Measurements from ENCODE around the gene ASB15.

DNA sequence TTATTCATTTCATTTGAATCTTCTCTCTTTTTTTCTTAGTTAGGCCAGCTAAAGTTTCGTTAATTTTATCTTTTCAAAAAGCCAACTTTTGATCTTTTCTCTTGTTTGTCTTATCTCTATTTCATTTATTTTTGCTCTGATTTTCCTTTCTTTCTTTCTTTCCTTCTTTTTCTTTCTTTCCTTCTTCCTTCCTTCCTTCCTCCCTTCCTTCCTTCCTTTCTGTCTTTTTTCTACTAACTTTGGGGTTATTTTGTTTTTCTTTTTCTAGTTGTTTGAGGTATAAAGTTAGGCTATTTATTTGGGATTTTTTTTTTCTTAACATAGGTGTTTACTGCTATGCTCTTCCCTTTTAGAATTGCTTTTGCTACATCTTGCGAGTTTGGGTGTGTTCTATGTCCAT lies 13.2 kb upstream of the ASB15 start:
- no peak for TF ChIP-seq CTCF (IDR thresholded peaks at IDR 0.05 in 8 of 11, conservative IDR thresholded peaks at IDR 0.05 in 3 of 11)
- no peak for TF ChIP-seq POLR2A (IDR thresholded peaks at IDR 0.05)

Data from spleen (tissue), 7 donors.